Astrocyte of the hippocampus (primary cell): ENCODE data around the gene ZFPL1.

Experiments
- DNase-seq: peaks from one replicate; pipeline ENCODE4 v3.0.0; 2011; ENCODE audit warnings: low read depth, low spot score

ZFPL1 gene

DNA sequence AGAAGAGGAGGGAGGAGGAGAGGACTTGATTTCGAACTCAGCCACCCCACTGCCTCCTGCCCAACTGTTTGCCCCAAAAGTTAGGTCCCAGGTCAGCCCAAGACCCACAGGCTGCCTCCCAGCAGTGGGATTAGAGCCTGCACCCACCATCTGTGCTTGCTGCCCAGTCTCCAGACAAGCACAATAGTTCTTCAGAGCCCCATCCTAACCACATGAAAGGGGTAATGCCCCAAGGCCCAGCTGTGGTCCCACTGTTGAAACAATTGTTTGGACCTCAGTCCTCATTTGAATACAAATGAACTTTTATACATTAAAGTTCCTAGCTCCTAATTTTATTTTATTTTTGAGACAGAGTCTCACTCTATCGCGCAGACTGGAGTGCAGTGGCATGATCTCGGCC lies 6.6 kb downstream of the ZFPL1 start:
- DNase-seq: no peak

- no peak for DNase-seq
Observed at GRCh38 chr11:65095427-65095826, 11.4 kb downstream of the ZFPL1 start.

GRCh38 chr11:65095974-65096806 lies 12.2 kb downstream of the ZFPL1 start, which contains the start of gene VPS51:
VPS51 (plus strand) TSS chr11:65096214; CDS start chr11:65096251, 37 bp downstream.
- DNase-seq: peak; percentile 93

DNA sequence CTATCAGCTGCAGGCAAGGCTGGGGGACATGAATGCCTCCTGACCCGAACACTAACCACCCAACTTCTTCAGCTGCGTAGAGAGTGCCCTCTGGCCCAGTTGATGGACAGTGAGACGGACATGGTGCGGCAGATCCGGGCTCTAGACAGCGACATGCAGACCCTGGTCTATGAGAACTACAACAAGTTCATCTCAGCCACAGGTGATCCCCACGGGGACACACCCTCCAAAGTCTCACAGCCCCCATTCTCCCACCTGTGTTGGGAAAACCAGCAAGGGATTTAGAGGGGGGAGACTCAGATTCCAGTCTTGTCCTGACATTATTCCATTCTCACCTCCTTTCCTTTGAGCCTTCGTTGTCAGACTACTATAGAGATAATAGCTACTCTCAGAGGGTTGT lies 12.9 kb downstream of the ZFPL1 start:
- no peak for DNase-seq

GRCh38 chr11:65100674-65101350 lies 16.8 kb downstream of the ZFPL1 start:
- no peak for DNase-seq

- peak; percentile 74 for DNase-seq
Observed at GRCh38 chr11:65102142-65103095, 18.4 kb downstream of the ZFPL1 start.

- DNase-seq: no peak
Observed at GRCh38 chr11:65103476-65103875, 19.5 kb downstream of the ZFPL1 start.

- DNase-seq: no peak
Observed at GRCh38 chr11:65104628-65105027, 20.6 kb downstream of the ZFPL1 start.

DNA sequence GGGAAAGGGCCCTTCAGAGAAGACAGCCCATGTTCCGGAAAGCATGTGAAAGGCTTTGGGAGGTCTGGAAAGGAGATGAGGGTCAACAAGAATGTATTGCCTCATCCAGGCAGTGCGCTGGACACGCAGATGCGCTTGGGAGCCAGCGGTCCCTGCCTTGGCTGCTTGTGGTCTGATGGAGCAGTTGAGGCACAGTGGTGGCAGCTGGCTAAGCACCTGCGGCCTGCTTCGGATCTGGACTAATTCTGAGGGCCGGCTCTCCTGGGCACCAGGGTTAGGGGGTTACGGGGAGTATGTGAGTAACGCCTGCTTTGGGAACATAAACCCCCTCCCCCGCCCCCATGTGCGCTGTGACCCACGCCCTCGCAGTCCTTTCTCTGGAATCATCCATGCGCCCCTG lies 23.1 kb downstream of the ZFPL1 start:
- no peak for DNase-seq

- DNase-seq: no peak
Observed at GRCh38 chr11:65107751-65108468, 23.9 kb downstream of the ZFPL1 start.

GRCh38 chr11:65108469-65109123 lies 24.6 kb downstream of the ZFPL1 start:
- no peak for DNase-seq

GRCh38 chr11:65109231-65110198 lies 25.5 kb downstream of the ZFPL1 start:
- no peak for DNase-seq

GRCh38 chr11:65110354-65110861 lies 26.4 kb downstream of the ZFPL1 start:
- peak; percentile 92 for DNase-seq

DNA sequence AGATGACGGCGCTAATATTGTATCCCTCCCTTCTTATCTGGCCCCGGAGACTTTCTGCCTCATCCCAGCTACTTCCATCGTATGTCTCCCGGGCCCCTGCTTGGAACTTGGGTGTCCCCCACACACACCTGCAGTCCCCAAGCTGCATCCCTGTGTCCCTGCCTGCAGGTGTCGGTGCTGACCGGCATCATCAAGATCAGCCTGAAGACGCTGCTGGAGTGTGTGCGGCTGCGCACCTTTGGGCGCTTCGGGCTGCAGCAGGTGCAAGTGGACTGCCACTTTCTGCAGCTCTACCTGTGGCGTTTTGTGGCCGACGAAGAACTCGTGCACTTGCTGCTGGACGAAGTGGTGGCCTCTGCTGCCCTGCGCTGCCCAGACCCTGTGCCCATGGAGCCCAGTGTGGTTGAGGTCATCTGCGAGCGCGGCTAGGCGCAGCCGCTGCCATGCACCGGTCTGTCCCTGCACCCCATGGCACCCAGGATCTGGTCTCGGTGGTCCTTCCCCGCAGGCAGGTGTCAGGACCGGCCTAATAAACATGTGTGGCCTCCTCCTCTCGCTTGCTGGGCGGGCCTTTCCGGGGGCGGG lies 27.2 kb downstream of the ZFPL1 start:
- DNase-seq: no peak

- peak; percentile 97 for DNase-seq
Observed at GRCh38 chr11:65111744-65112545, 27.9 kb downstream of the ZFPL1 start, which contains the start of gene TM7SF2. TM7SF2 (plus strand) TSS chr11:65111872; CDS start chr11:65112016, 144 bp downstream.

- peak; percentile 76 for DNase-seq
Observed at GRCh38 chr11:65112546-65113360, 28.7 kb downstream of the ZFPL1 start.

DNA sequence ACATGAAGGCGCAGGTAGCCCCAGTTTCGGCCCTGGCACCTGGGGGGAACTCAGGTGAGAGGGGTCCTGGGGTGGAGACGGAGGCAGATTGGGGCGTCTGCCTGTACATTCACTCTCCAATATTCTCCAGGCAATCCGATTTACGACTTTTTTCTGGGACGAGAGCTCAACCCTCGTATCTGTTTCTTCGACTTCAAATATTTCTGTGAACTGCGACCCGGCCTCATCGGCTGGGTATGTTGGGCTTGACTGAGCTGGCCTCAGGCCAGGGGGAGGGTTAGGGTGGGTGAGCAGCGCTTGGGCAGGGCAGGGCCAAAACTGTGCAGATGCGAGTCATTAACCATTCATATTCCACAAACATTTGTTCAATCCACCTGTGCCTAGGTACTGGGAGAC lies 29.3 kb downstream of the ZFPL1 start:
- peak; percentile 47 for DNase-seq
